ENCODE results near the gene GOSR1.
"Not testable (repeated sequence)": the region's sequence is repeated elsewhere in the genome, so short reads cannot be mapped to it uniquely, and the experiment has no call there.

GRCh38 chr17:30536846-30537245, 59.6 kb downstream of the GOSR1 start:
- TF ChIP-seq, protein P1, sequence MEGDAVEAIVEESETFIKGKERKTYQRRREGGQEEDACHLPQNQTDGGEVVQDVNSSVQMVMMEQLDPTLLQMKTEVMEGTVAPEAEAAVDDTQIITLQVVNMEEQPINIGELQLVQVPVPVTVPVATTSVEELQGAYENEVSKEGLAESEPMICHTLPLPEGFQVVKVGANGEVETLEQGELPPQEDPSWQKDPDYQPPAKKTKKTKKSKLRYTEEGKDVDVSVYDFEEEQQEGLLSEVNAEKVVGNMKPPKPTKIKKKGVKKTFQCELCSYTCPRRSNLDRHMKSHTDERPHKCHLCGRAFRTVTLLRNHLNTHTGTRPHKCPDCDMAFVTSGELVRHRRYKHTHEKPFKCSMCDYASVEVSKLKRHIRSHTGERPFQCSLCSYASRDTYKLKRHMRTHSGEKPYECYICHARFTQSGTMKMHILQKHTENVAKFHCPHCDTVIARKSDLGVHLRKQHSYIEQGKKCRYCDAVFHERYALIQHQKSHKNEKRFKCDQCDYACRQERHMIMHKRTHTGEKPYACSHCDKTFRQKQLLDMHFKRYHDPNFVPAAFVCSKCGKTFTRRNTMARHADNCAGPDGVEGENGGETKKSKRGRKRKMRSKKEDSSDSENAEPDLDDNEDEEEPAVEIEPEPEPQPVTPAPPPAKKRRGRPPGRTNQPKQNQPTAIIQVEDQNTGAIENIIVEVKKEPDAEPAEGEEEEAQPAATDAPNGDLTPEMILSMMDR (IDR thresholded peaks at IDR 0.05) = not testable (repeated sequence)
- not testable (repeated sequence) for TF ChIP-seq POLR2A (IDR thresholded peaks at IDR 0.05)

Data from Peyer's patch (tissue), 4 donors.